GM12891 (cell line): ENCODE measurements around the gene AXDND1.

Experiments
- PAX5 ChIP-seq: IDR thresholded peaks from 2 replicates; pipeline ENCODE4 v1.6.1; 2011; ENCODE audit warnings: low read length, moderate library complexity, mild to moderate bottlenecking; ENCODE audit not compliant: insufficient read depth, severe bottlenecking
- POLR2A ChIP-seq: IDR thresholded peaks from 2 replicates; pipeline ENCODE4 v1.6.1; 2011; ENCODE audit warnings: low read depth, low read length, control low read depth
- POLR2AphosphoS5 ChIP-seq: IDR thresholded peaks from 2 replicates; pipeline ENCODE4 v1.6.1; 2011; ENCODE audit warnings: low read depth, low read length, control low read depth
- POU2F2 ChIP-seq: IDR thresholded peaks from 2 replicates; pipeline ENCODE4 v1.6.1; 2011; ENCODE audit warnings: low read depth, mild to moderate bottlenecking, control low read depth, low read length, moderate library complexity
- SPI1 ChIP-seq: IDR thresholded peaks from 2 replicates; pipeline ENCODE4 v1.6.1; 2011; ENCODE audit warnings: low read depth, low read length, control low read depth
- TAF1 ChIP-seq: IDR thresholded peaks from 2 replicates; pipeline ENCODE4 v1.6.1; 2011; ENCODE audit warnings: low read depth, low read length, control low read depth

DNA sequence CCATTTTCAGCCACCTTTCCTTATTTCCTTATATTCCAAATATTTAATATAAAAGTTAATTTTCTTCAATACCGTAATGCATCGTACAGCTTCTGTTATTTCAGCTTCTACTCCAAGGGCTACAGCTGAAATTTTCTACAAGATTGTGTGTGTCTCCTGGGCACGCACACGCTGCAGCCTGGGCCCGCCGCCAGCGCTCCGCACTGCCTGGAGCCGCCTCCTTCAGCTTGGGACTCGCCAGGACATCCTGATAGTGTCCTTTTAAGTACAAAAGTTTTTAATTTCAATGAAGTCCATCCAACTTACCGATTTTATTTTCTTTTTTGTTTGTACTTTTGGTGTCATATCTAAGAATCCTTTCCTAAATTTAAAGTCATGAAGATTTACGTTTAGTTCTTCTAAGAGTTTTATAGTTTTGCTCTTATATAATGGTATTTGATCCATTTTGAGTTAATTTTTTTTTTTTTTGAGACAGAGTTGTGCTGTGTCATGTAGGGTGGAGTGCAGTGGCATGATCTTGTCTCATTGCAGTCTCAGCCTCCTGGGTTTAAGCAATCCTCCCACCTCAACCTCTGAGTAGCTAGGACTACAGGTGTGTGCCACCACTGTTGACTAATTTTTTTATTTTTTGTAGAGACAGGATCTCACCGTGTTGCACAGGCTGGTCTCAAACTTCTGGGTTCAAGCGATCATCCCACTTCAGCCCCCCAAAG is 82.8 kb downstream of the AXDND1 start:
- TF ChIP-seq POLR2A (no peak), POLR2AphosphoS5 (no peak), TAF1 (no peak), PAX5 (no peak), SPI1 (no peak), POU2F2 (no peak)
